ENCODE data around the gene OR4D9. TPM values are rescaled to one million over a fixed set of nuclear protein-coding genes. Genes with fewer than 3 reads are reported as not detected.
A peak's percentile ranks its signal among the peaks of the same experiment; 100 is the strongest.

The OR4D9 gene
- total RNA-seq (not detected), polyA plus RNA-seq (not detected), total RNA-seq (not detected)

DNA sequence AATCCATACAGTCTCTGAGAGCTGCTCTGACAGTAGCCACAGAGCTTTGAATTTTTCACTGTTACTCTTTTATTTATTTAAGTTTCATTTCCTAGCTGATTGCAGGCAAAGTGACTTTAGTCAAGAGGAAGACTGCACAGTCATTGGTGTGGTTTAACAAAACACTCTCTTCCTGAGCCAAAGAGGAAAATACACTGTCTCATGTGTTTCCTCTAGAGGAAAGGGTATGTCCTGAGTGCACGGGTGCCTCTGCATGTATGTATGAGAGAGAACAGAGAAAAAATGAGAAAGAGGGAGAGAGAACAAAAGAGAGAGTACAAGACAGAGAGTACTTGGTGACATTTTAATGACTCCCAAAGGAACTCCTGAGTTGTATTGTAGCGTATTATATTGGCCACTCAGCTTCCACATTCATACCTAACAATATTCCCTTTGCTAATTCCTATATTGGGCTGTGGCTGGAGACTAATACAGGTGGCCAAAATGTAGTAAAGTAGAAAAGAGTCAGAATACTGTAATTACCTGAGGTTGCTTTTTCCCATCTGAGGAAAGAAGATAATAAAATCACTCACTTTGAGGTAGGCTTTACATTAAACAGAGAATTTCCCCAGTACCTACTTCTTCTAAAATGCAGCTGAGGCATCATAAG, at the start of gene OR4D9:
Gene OR4D9 (plus strand): TSS at position 599 of the 649 bp plus-strand sequence. CDS start 3,374 bp downstream, outside the sequence.
- Mint-ChIP-seq H3K4me1 (peaks cover 22 to 33% (median 29%) of the 10 kb centered on the region in 7 donors), H3K9me3 (peaks cover 0 to 5% (median 0%) of the 10 kb centered on the region in 11 donors), H3K27me3 (peaks cover 0 to 4% (median 0%) of the 10 kb centered on the region in 5 donors), H3K36me3 (peaks cover 0 to 6% (median 0%) of the 10 kb centered on the region in 5 donors), H3K4me3 (peak within 1 kb of the TSS in 9 of 10 donors; percentile 43 to 88 (median 53)), H3K27ac (peak within 1 kb of the TSS in 4 of 9 donors; percentile 15 to 47 (median 32))
- intact Hi-C loops (cut with micrococcal nuclease), result no loop called here
- ChIA-PET POLR2A (interaction anchor here (1.6 kb wide), 1 partner anchor 11 kb away, joined by 6 read pairs; no protein-coding TSS in a partner anchor), CTCF (interaction anchor here (0.8 kb wide), 1 partner anchor 123 kb away, joined by 3 read pairs; no protein-coding TSS in a partner anchor)
- DNase-seq (peak in 6 of 9 donors; percentile 1 to 32 (median 16)), ATAC-seq (peak; percentile 68)
- H3K36me3 ChIP-seq (ENCODE audit: control insufficient read depth in 2 of 3, insufficient read depth in 3 of 3, low read length in 3 of 3), result no peaks in the 10 kb centered on the region
- no peaks in the 10 kb centered on the region for H3K27me3 ChIP-seq (ENCODE audit: control insufficient read depth in 2 of 2, insufficient read depth in 2 of 2, low read length in 2 of 2)
- H3K27ac ChIP-seq (ENCODE audit: low read depth, low read length), result no peak within 1 kb of the TSS
- H3K4me3 ChIP-seq (ENCODE audit: low read length), result no peak within 1 kb of the TSS
- H3K9me3 ChIP-seq (ENCODE audit: control insufficient read depth in 2 of 3, low read length in 3 of 3), result no peaks in the 10 kb centered on the region
- peaks cover 0 to 12% of the 10 kb centered on the region in 2 donors for H3K4me1 ChIP-seq (ENCODE audit: control insufficient read depth in 2 of 2, insufficient read depth in 2 of 2, low read length in 2 of 2)

DNA sequence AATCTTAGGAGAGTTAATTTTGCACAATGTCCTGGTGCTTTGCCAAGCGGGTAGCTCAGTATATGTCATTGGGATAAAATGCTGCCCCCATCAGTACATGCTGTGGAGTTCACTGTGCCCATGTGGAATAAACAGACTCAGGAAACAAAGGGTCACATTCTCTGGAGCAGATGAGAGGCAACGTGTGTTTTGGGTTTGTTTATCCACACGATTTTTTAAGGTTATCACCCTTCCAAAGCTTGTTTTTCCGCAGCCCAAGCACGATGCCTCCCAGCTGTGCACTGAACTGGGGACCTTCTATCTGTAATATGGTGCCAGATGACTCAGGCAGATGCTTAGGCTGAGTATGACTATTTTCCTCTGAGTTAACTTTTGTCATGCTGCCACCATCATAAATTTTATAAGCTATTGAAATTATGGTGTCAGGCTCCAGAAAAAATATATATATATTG, 48.1 kb upstream of the OR4D9 start:
- Mint-ChIP-seq H3K4me3 (no peak overlapping the region), H3K27me3 (peaks cover 9 to 42% (median 38%) of the 10 kb centered on the region in 5 donors), H3K9me3 (peaks cover 0 to 4% (median 0%) of the 10 kb centered on the region in 11 donors), H3K27ac (no peak overlapping the region), H3K4me1 (no peaks in the 10 kb centered on the region), H3K36me3 (no peaks in the 10 kb centered on the region)
- CTCF ChIA-PET, result no interaction called here
- no peak overlapping the region for H3K4me3 ChIP-seq (ENCODE audit: low read length)
- ATAC-seq (no peak), DNase-seq (no peak)
- no peaks in the 10 kb centered on the region for H3K4me1 ChIP-seq (ENCODE audit: control insufficient read depth in 2 of 2, insufficient read depth in 2 of 2, low read length in 2 of 2)
- H3K27me3 ChIP-seq (ENCODE audit: control insufficient read depth in 2 of 2, insufficient read depth in 2 of 2, low read length in 2 of 2), result no peaks in the 10 kb centered on the region
- no peaks in the 10 kb centered on the region for H3K9me3 ChIP-seq (ENCODE audit: control insufficient read depth in 2 of 3, low read length in 3 of 3)
- POLR2A ChIA-PET, result no interaction called here
- H3K36me3 ChIP-seq (ENCODE audit: control insufficient read depth in 2 of 3, insufficient read depth in 3 of 3, low read length in 3 of 3), result no peaks in the 10 kb centered on the region
- no peak overlapping the region for H3K27ac ChIP-seq (ENCODE audit: low read depth, low read length)
- intact Hi-C loops (cut with micrococcal nuclease), result no loop called here

DNA sequence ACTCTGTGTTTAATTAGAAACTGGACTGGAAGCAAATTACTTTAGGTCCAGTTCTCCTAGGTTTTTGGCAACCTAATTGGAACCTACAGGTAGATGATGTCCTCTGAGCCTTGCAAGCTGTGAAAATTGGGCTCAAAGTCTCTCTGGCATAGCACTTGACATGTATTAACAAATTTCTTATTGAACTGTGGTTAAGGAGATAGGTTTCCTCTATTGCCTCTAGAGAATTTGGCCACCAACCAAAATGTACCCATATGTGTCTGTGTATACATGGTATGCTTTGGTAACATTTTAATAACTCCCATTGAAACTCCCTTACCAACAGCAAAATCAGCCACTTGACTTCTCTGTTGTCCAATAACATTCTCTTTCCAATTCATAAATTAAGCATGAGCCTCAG, 38.3 kb upstream of the OR4D9 start, which contains the start of gene OR4D10:
Gene OR4D10 (plus strand): TSS at position 301 of the 400 bp plus-strand sequence. CDS start 4,115 bp downstream, outside the sequence.
- H3K4me1 Mint-ChIP-seq, result no peaks in the 10 kb centered on the region
- H3K9me3 ChIP-seq (ENCODE audit: control insufficient read depth in 2 of 3, low read length in 3 of 3), result no peaks in the 10 kb centered on the region
- H3K36me3 Mint-ChIP-seq, result no peaks in the 10 kb centered on the region
- no peak within 1 kb of the TSS for H3K27ac ChIP-seq (ENCODE audit: low read depth, low read length)
- no peak within 1 kb of the TSS for H3K4me3 ChIP-seq (ENCODE audit: low read length)
- no peaks in the 10 kb centered on the region for H3K4me1 ChIP-seq (ENCODE audit: control insufficient read depth in 2 of 2, insufficient read depth in 2 of 2, low read length in 2 of 2)
- CTCF ChIA-PET, result no interaction called here
- H3K9me3 Mint-ChIP-seq, result no peaks in the 10 kb centered on the region
- no peaks in the 10 kb centered on the region for H3K36me3 ChIP-seq (ENCODE audit: control insufficient read depth in 2 of 3, insufficient read depth in 3 of 3, low read length in 3 of 3)
- H3K27ac Mint-ChIP-seq, result no peak within 1 kb of the TSS
- no peaks in the 10 kb centered on the region for H3K27me3 ChIP-seq (ENCODE audit: control insufficient read depth in 2 of 2, insufficient read depth in 2 of 2, low read length in 2 of 2)
- H3K27me3 Mint-ChIP-seq, result peaks cover 9 to 39% (median 16%) of the 10 kb centered on the region in 5 donors
- no peak within 1 kb of the TSS for H3K4me3 Mint-ChIP-seq
- ATAC-seq (no peak), DNase-seq (no peak)
- POLR2A ChIA-PET, result no interaction called here
- intact Hi-C loops (cut with micrococcal nuclease), result no loop called here

DNA sequence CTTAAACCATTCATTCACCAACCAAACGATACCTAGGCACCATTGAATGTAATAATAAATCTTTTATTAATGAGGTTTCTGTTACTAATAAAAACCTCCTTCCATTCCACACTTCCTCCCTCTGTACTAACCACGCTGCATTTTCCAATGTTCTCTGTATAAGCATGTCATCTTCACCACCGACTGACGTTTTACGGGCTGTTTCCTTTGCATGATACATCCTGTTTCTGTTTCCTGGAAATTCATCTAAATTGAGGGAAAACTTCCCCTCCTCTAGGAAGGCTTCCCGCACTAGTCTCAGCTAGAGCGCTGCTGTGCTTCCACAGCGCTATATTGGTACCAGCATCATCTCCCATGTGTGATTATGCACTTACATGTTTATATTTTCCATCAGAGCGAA, 36.2 kb upstream of the OR4D9 start:
- no peak overlapping the region for H3K27ac ChIP-seq (ENCODE audit: low read depth, low read length)
- no peak overlapping the region for H3K4me3 ChIP-seq (ENCODE audit: low read length)
- H3K4me1 Mint-ChIP-seq, result no peaks in the 10 kb centered on the region
- intact Hi-C loops (cut with micrococcal nuclease), result no loop called here
- H3K27me3 Mint-ChIP-seq, result peaks cover 8 to 35% (median 15%) of the 10 kb centered on the region in 5 donors
- no peaks in the 10 kb centered on the region for H3K9me3 ChIP-seq (ENCODE audit: control insufficient read depth in 2 of 3, low read length in 3 of 3)
- no peaks in the 10 kb centered on the region for H3K4me1 ChIP-seq (ENCODE audit: control insufficient read depth in 2 of 2, insufficient read depth in 2 of 2, low read length in 2 of 2)
- CTCF ChIA-PET, result interaction anchor here (0.6 kb wide), 1 partner anchor 46 kb away, joined by 3 read pairs; no protein-coding TSS in a partner anchor
- H3K36me3 Mint-ChIP-seq, result no peaks in the 10 kb centered on the region
- ATAC-seq (no peak), DNase-seq (no peak)
- no peaks in the 10 kb centered on the region for H3K27me3 ChIP-seq (ENCODE audit: control insufficient read depth in 2 of 2, insufficient read depth in 2 of 2, low read length in 2 of 2)
- H3K4me3 Mint-ChIP-seq, result no peak overlapping the region
- H3K36me3 ChIP-seq (ENCODE audit: control insufficient read depth in 2 of 3, insufficient read depth in 3 of 3, low read length in 3 of 3), result no peaks in the 10 kb centered on the region
- H3K27ac Mint-ChIP-seq, result no peak overlapping the region
- POLR2A ChIA-PET, result no interaction called here
- H3K9me3 Mint-ChIP-seq, result no peaks in the 10 kb centered on the region

DNA sequence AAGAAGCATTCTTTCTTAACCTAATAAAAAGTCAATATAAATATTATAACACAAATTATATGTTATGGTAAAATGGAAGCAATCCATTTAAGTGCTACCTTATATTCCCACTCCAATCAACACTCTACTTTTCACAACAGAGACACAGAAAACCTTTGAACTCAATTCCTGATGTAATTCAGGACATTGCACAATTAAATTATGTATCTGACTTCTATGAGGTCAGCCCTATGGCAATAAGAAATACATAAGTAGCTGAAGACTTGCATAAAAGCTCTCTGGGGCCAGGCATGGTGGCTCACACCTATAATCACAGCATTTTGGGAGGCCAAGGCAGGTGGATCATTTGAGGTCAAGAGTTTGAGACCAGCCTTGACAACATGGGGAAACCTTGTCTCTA, 31.4 kb upstream of the OR4D9 start:
- ChIA-PET CTCF (no interaction called here), POLR2A (no interaction called here)
- H3K27ac Mint-ChIP-seq, result no peak overlapping the region
- ATAC-seq (no peak), DNase-seq (no peak)
- H3K4me3 Mint-ChIP-seq, result no peak overlapping the region
- intact Hi-C loops (cut with micrococcal nuclease), result no loop called here
- peaks cover 8 to 12% (median 10%) of the 10 kb centered on the region in 5 donors for H3K27me3 Mint-ChIP-seq
- Histone ChIP-seq H3K27ac (ENCODE audit: low read depth, low read length) (no peak overlapping the region), H3K4me3 (ENCODE audit: low read length) (no peak overlapping the region), H3K9me3 (ENCODE audit: control insufficient read depth in 2 of 3, low read length in 3 of 3) (no peaks in the 10 kb centered on the region), H3K36me3 (ENCODE audit: control insufficient read depth in 2 of 3, insufficient read depth in 3 of 3, low read length in 3 of 3) (no peaks in the 10 kb centered on the region), H3K4me1 (ENCODE audit: control insufficient read depth in 2 of 2, insufficient read depth in 2 of 2, low read length in 2 of 2) (no peaks in the 10 kb centered on the region), H3K27me3 (ENCODE audit: control insufficient read depth in 2 of 2, insufficient read depth in 2 of 2, low read length in 2 of 2) (no peaks in the 10 kb centered on the region)
- H3K36me3 Mint-ChIP-seq, result no peaks in the 10 kb centered on the region
- H3K4me1 Mint-ChIP-seq, result no peaks in the 10 kb centered on the region
- H3K9me3 Mint-ChIP-seq, result no peaks in the 10 kb centered on the region

DNA sequence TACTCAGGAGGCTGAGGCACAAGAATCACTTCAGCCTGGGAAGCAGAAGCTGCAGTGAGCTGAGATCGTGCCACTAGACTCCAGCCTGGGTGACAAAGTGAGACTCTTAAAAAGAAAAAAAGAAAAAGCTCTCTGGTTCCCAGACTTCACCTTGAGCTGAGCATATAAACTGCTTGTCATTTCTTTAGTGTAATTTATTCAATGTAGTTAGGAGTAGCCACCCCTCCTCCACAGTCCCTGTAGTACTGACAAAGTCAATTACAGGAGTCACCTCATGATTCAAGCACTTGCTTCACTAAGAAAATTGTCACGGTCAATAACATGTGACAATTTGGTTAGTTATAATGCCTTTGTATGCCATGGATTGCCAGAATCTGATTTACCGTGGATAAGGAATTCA, 31.0 kb upstream of the OR4D9 start:
- Histone ChIP-seq H3K27ac (ENCODE audit: low read depth, low read length) (no peak overlapping the region), H3K9me3 (ENCODE audit: control insufficient read depth in 2 of 3, low read length in 3 of 3) (no peaks in the 10 kb centered on the region), H3K36me3 (ENCODE audit: control insufficient read depth in 2 of 3, insufficient read depth in 3 of 3, low read length in 3 of 3) (no peaks in the 10 kb centered on the region), H3K27me3 (ENCODE audit: control insufficient read depth in 2 of 2, insufficient read depth in 2 of 2, low read length in 2 of 2) (no peaks in the 10 kb centered on the region), H3K4me3 (ENCODE audit: low read length) (no peak overlapping the region), H3K4me1 (ENCODE audit: control insufficient read depth in 2 of 2, insufficient read depth in 2 of 2, low read length in 2 of 2) (no peaks in the 10 kb centered on the region)
- ATAC-seq (no peak), DNase-seq (no peak)
- ChIA-PET CTCF (interaction anchor here (0.6 kb wide), 1 partner anchor 8 kb away, joined by 4 read pairs; no protein-coding TSS in a partner anchor), POLR2A (no interaction called here)
- Mint-ChIP-seq H3K9me3 (no peaks in the 10 kb centered on the region), H3K4me1 (no peaks in the 10 kb centered on the region), H3K27me3 (peaks cover 5 to 11% (median 7%) of the 10 kb centered on the region in 5 donors), H3K4me3 (no peak overlapping the region), H3K27ac (no peak overlapping the region), H3K36me3 (no peaks in the 10 kb centered on the region)
- intact Hi-C loops (cut with micrococcal nuclease), result no loop called here

DNA sequence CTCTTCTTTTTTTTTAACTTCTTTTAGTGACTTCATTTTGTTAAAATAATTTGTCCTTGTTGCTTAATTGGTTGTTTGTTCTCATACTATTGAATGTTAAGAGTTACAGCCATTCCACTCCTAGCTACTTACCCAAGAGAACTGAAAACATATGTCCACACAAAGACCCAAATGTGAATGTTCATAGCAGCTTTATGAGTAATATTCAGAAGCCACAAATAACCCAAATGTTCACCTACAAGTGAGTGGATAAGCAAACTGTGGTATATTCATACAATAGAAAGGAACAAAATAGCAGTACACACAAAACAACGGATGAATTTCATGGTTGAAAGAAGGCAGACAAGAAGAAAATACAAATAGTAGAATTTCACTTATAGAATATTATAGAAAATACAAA, 9.4 kb upstream of the OR4D9 start:
- ATAC-seq (no peak), DNase-seq (no peak)
- Histone ChIP-seq H3K4me1 (ENCODE audit: control insufficient read depth in 2 of 2, insufficient read depth in 2 of 2, low read length in 2 of 2) (no peaks in the 10 kb centered on the region), H3K36me3 (ENCODE audit: control insufficient read depth in 2 of 3, insufficient read depth in 3 of 3, low read length in 3 of 3) (no peaks in the 10 kb centered on the region), H3K9me3 (ENCODE audit: control insufficient read depth in 2 of 3, low read length in 3 of 3) (no peaks in the 10 kb centered on the region), H3K4me3 (ENCODE audit: low read length) (no peak overlapping the region), H3K27me3 (ENCODE audit: control insufficient read depth in 2 of 2, insufficient read depth in 2 of 2, low read length in 2 of 2) (no peaks in the 10 kb centered on the region), H3K27ac (ENCODE audit: low read depth, low read length) (no peak overlapping the region)
- POLR2A ChIA-PET, result no interaction called here
- peaks cover 0 to 6% (median 0%) of the 10 kb centered on the region in 7 donors for H3K4me1 Mint-ChIP-seq
- peaks cover 0 to 21% (median 7%) of the 10 kb centered on the region in 5 donors for H3K27me3 Mint-ChIP-seq
- H3K9me3 Mint-ChIP-seq, result peaks cover 0 to 7% (median 0%) of the 10 kb centered on the region in 11 donors
- H3K27ac Mint-ChIP-seq, result no peak overlapping the region
- peaks cover 0 to 5% (median 0%) of the 10 kb centered on the region in 5 donors for H3K36me3 Mint-ChIP-seq
- intact Hi-C loops (cut with micrococcal nuclease), result no loop called here
- CTCF ChIA-PET, result no interaction called here
- H3K4me3 Mint-ChIP-seq, result no peak overlapping the region

Measured in naive thymus-derived CD4-positive, alpha-beta T cell (primary cell).